MG63 (cell line): ENCODE data around the gene CCDC175. TPM values are rescaled to one million over a fixed set of nuclear protein-coding genes. Genes with fewer than 3 reads are reported as not detected.

ENCODE experiments used
- DNase-seq: peaks from one replicate; pipeline ENCODE4 v3.0.0-alpha.2; 2020
- H3K27me3 ChIP-seq: fragments of 250-450 bp; sonication (Bioruptor Pico); 2 replicates; pipeline ENCODE4 v1.5.1; 2020; ENCODE audit warnings: mild to moderate bottlenecking, moderate library complexity
- H3K36me3 ChIP-seq: fragments of 250-450 bp; sonication (Bioruptor Pico); 2 replicates; pipeline ENCODE4 v1.5.1; 2020; ENCODE audit warnings: mild to moderate bottlenecking, moderate library complexity
- H3K4me3 ChIP-seq: fragments of 250-450 bp; sonication (Bioruptor Pico); 2 replicates; pipeline ENCODE4 v1.5.1; 2020; ENCODE audit warnings: mild to moderate bottlenecking, moderate library complexity
- H3K9me3 ChIP-seq: fragments of 250-450 bp; sonication (Bioruptor Pico); 2 replicates; pipeline ENCODE4 v1.5.1; 2020; ENCODE audit warnings: mild to moderate bottlenecking, moderate library complexity
- total RNA-seq: library from RNA; depleted of rRNA; stranded (reverse); fragments of >200 nt; shearing (Covaris generic); gene quantifications from 2 replicates; pipeline ENCODE4 v1.2.3, GENCODE V29; 2014; ENCODE audit warnings: low replicate concordance; rRNA removed

CCDC175 gene
- not detected in 2 replicates for total RNA-seq

GRCh38 chr14:59576332-59577294, at the start of gene CCDC175:
CCDC175 (minus strand) TSS chr14:59576812; CDS start chr14:59576775, 37 bp downstream.
- Histone ChIP-seq H3K27me3 (no peaks in the 10 kb centered on the region), H3K4me3 (peak within 1 kb of the TSS; percentile 40), H3K9me3 (no peaks in the 10 kb centered on the region), H3K36me3 (no peaks in the 10 kb centered on the region)
- DNase-seq, result peak; percentile 66

- no peak overlapping the region for H3K4me3 ChIP-seq
- no peaks in the 10 kb centered on the region for H3K27me3 ChIP-seq
- DNase-seq, result no peak
- H3K36me3 ChIP-seq, result no peaks in the 10 kb centered on the region
- no peaks in the 10 kb centered on the region for H3K9me3 ChIP-seq
Observed at GRCh38 chr14:59622631-59623030, 46.0 kb upstream of the CCDC175 start.

- Histone ChIP-seq H3K27me3 (no peaks in the 10 kb centered on the region), H3K9me3 (no peaks in the 10 kb centered on the region), H3K36me3 (no peaks in the 10 kb centered on the region), H3K4me3 (no peak overlapping the region)
- no peak for DNase-seq
Observed at GRCh38 chr14:59619061-59619460, 42.4 kb upstream of the CCDC175 start.

GRCh38 chr14:59601056-59601455, 24.4 kb upstream of the CCDC175 start:
- Histone ChIP-seq H3K36me3 (no peaks in the 10 kb centered on the region), H3K9me3 (no peaks in the 10 kb centered on the region), H3K27me3 (no peaks in the 10 kb centered on the region), H3K4me3 (no peak overlapping the region)
- no peak for DNase-seq

- Histone ChIP-seq H3K9me3 (no peaks in the 10 kb centered on the region), H3K27me3 (no peaks in the 10 kb centered on the region), H3K36me3 (no peaks in the 10 kb centered on the region), H3K4me3 (no peak overlapping the region)
- DNase-seq, result no peak
Observed at GRCh38 chr14:59600211-59600945, 23.8 kb upstream of the CCDC175 start.

GRCh38 chr14:59595071-59595470, 18.5 kb upstream of the CCDC175 start:
- Histone ChIP-seq H3K27me3 (no peaks in the 10 kb centered on the region), H3K36me3 (no peaks in the 10 kb centered on the region), H3K4me3 (no peak overlapping the region), H3K9me3 (no peaks in the 10 kb centered on the region)
- no peak for DNase-seq

- Histone ChIP-seq H3K9me3 (no peaks in the 10 kb centered on the region), H3K4me3 (no peak overlapping the region), H3K36me3 (no peaks in the 10 kb centered on the region), H3K27me3 (no peaks in the 10 kb centered on the region)
- DNase-seq, result no peak
Observed at GRCh38 chr14:59591641-59592370, 15.2 kb upstream of the CCDC175 start.

- H3K4me3 ChIP-seq, result no peak overlapping the region
- no peak for DNase-seq
- H3K9me3 ChIP-seq, result no peaks in the 10 kb centered on the region
- no peaks in the 10 kb centered on the region for H3K36me3 ChIP-seq
- no peaks in the 10 kb centered on the region for H3K27me3 ChIP-seq
Observed at GRCh38 chr14:59588101-59588500, 11.5 kb upstream of the CCDC175 start.

- peak overlapping the region; percentile 10; the same call in 1 of the 2 replicates for H3K4me3 ChIP-seq
- peak; percentile 12 for DNase-seq
- no peaks in the 10 kb centered on the region for H3K9me3 ChIP-seq
- no peaks in the 10 kb centered on the region for H3K27me3 ChIP-seq
- no peaks in the 10 kb centered on the region for H3K36me3 ChIP-seq
Observed at GRCh38 chr14:59585891-59586554, 9.4 kb upstream of the CCDC175 start.

GRCh38 chr14:59583755-59584154, 7.1 kb upstream of the CCDC175 start:
- H3K9me3 ChIP-seq, result no peaks in the 10 kb centered on the region
- peak; percentile 66 for DNase-seq
- H3K27me3 ChIP-seq, result no peaks in the 10 kb centered on the region
- no peaks in the 10 kb centered on the region for H3K36me3 ChIP-seq
- no peak overlapping the region for H3K4me3 ChIP-seq

GRCh38 chr14:59582845-59583509, 6.4 kb upstream of the CCDC175 start:
- Histone ChIP-seq H3K27me3 (no peaks in the 10 kb centered on the region), H3K4me3 (no peak overlapping the region), H3K36me3 (no peaks in the 10 kb centered on the region), H3K9me3 (no peaks in the 10 kb centered on the region)
- no peak for DNase-seq

GRCh38 chr14:59582161-59582560, 5.5 kb upstream of the CCDC175 start:
- H3K9me3 ChIP-seq, result no peaks in the 10 kb centered on the region
- DNase-seq, result no peak
- no peaks in the 10 kb centered on the region for H3K27me3 ChIP-seq
- H3K4me3 ChIP-seq, result no peak overlapping the region
- H3K36me3 ChIP-seq, result no peaks in the 10 kb centered on the region

- no peaks in the 10 kb centered on the region for H3K9me3 ChIP-seq
- no peak overlapping the region for H3K4me3 ChIP-seq
Observed at GRCh38 chr14:59580911-59581310, 4.3 kb upstream of the CCDC175 start.

GRCh38 chr14:59570122-59570521, 6.5 kb downstream of the CCDC175 start:
- no peaks in the 10 kb centered on the region for H3K9me3 ChIP-seq

More at GRCh38 chr14:59580911-59581310, 4.3 kb upstream of the CCDC175 start:
- Histone ChIP-seq H3K27me3 (no peaks in the 10 kb centered on the region), H3K36me3 (no peaks in the 10 kb centered on the region)
- DNase-seq, result no peak

GRCh38 chr14:59566725-59567124, 9.9 kb downstream of the CCDC175 start:
- Histone ChIP-seq H3K4me3 (no peak overlapping the region), H3K36me3 (no peaks in the 10 kb centered on the region), H3K27me3 (no peaks in the 10 kb centered on the region), H3K9me3 (no peaks in the 10 kb centered on the region)
- DNase-seq, result no peak

More at GRCh38 chr14:59570122-59570521, 6.5 kb downstream of the CCDC175 start:
- no peaks in the 10 kb centered on the region for H3K27me3 ChIP-seq
- no peaks in the 10 kb centered on the region for H3K36me3 ChIP-seq
- no peak for DNase-seq
- H3K4me3 ChIP-seq, result no peak overlapping the region

- H3K9me3 ChIP-seq, result no peaks in the 10 kb centered on the region
- H3K27me3 ChIP-seq, result no peaks in the 10 kb centered on the region
- no peaks in the 10 kb centered on the region for H3K36me3 ChIP-seq
- no peak overlapping the region for H3K4me3 ChIP-seq
- DNase-seq, result no peak
Observed at GRCh38 chr14:59566296-59566695, 10.3 kb downstream of the CCDC175 start.
